HL-60 (cell line): ENCODE results near the gene PCDH15.

Experiments used
- DNase-seq, 2 experiments: peaks; one replicate each; pipeline ENCODE4 v3.0.0-alpha.2; 2010 to 2020; ENCODE audit warnings: low read depth in 1 of 2, low spot score in 1 of 2
- H3K27ac ChIP-seq: fragments of 250-450 bp; sonication (Bioruptor Pico); replicated peaks from 2 replicates; pipeline ENCODE4 v1.5.1; 2020; ENCODE audit warnings: mild to moderate bottlenecking, moderate library complexity
- H3K27me3 ChIP-seq: fragments of 250-450 bp; sonication (Bioruptor Pico); 2 replicates; pipeline ENCODE4 v1.5.1; 2021; ENCODE audit warnings: mild to moderate bottlenecking, moderate library complexity; ENCODE audit not compliant: insufficient read depth, poor library complexity, severe bottlenecking
- H3K4me3 ChIP-seq: replicated peaks from 2 replicates; pipeline ENCODE4 v1.5.1; 2011; ENCODE audit warnings: mild to moderate bottlenecking, control low read depth, low read length; ENCODE audit not compliant: insufficient read depth
- GABPA ChIP-seq: IDR thresholded peaks from 2 replicates; pipeline ENCODE4 v1.6.1; 2012; ENCODE audit warnings: low read depth
- POLR2AphosphoS5 ChIP-seq: IDR thresholded peaks from 2 replicates; pipeline ENCODE4 v1.6.1; 2012; ENCODE audit warnings: low read depth
- SPI1 ChIP-seq: IDR thresholded peaks from 2 replicates; pipeline ENCODE4 v1.6.1; 2012; ENCODE audit warnings: low read depth, mild to moderate bottlenecking, borderline replicate concordance
- TF ChIP-seq, protein P1 (sequence below): IDR thresholded peaks from one replicate; pipeline ENCODE4 v1.5.1; 2011; ENCODE audit warnings: low read length, control low read depth, inconsistent platforms; ENCODE audit not compliant: insufficient read depth
- TF ChIP-seq, protein P2 (sequence below): IDR thresholded peaks from 2 replicates; pipeline ENCODE4 v1.6.1; 2012; ENCODE audit warnings: low read depth; ENCODE audit not compliant: insufficient replicate concordance

The PCDH15 gene

DNA sequence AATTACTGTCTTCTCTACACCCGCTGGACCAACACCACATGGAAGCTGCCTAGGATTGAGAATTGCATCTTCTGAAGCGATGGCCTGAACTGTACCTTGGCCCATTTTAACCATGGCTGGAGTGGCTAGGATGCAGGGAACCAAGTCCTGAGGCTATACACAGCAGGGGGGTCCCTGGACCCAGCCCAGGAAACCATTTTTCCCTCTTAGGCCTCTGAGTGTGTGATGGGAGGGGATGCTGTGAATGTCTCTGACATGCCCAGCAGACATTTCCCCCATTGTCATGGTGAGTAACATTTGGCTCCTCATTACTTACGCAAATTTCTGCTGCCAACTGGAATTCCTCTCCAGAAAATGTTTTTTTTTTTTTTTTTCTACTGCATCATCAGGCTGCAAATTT, 822.7 kb downstream of the PCDH15 start:
- Histone ChIP-seq H3K27ac (no peak overlapping the region), H3K27me3 (no peaks in the 10 kb centered on the region), H3K4me3 (no peak overlapping the region)
- no peak for TF ChIP-seq POLR2AphosphoS5
- no peak for TF ChIP-seq SPI1
- TF ChIP-seq, protein P1, sequence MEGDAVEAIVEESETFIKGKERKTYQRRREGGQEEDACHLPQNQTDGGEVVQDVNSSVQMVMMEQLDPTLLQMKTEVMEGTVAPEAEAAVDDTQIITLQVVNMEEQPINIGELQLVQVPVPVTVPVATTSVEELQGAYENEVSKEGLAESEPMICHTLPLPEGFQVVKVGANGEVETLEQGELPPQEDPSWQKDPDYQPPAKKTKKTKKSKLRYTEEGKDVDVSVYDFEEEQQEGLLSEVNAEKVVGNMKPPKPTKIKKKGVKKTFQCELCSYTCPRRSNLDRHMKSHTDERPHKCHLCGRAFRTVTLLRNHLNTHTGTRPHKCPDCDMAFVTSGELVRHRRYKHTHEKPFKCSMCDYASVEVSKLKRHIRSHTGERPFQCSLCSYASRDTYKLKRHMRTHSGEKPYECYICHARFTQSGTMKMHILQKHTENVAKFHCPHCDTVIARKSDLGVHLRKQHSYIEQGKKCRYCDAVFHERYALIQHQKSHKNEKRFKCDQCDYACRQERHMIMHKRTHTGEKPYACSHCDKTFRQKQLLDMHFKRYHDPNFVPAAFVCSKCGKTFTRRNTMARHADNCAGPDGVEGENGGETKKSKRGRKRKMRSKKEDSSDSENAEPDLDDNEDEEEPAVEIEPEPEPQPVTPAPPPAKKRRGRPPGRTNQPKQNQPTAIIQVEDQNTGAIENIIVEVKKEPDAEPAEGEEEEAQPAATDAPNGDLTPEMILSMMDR, result no peak
- TF ChIP-seq GABPA, result no peak
- no peak for DNase-seq

DNA sequence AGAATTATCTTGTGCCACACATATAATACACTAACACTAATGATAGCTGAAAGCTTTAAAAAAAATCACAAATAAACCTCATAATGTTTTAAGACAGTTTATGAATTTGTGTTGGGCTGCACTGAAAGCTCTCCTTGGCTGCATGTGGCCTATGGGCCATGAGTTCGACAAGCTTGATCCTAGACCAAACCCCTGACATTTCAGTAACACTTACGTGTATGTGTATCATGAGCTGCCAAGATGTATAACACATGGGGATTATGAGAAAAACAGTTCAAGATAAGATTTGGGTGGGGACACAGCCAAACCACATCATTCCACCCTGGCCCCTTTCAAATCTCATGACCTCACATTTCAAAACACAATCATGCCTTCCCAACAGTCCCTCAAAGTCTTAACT, 823.8 kb downstream of the PCDH15 start:
- Histone ChIP-seq H3K27ac (no peak overlapping the region), H3K27me3 (no peaks in the 10 kb centered on the region)
- TF ChIP-seq GABPA, result no peak
- TF ChIP-seq POLR2AphosphoS5, result no peak
- TF ChIP-seq, protein P2, sequence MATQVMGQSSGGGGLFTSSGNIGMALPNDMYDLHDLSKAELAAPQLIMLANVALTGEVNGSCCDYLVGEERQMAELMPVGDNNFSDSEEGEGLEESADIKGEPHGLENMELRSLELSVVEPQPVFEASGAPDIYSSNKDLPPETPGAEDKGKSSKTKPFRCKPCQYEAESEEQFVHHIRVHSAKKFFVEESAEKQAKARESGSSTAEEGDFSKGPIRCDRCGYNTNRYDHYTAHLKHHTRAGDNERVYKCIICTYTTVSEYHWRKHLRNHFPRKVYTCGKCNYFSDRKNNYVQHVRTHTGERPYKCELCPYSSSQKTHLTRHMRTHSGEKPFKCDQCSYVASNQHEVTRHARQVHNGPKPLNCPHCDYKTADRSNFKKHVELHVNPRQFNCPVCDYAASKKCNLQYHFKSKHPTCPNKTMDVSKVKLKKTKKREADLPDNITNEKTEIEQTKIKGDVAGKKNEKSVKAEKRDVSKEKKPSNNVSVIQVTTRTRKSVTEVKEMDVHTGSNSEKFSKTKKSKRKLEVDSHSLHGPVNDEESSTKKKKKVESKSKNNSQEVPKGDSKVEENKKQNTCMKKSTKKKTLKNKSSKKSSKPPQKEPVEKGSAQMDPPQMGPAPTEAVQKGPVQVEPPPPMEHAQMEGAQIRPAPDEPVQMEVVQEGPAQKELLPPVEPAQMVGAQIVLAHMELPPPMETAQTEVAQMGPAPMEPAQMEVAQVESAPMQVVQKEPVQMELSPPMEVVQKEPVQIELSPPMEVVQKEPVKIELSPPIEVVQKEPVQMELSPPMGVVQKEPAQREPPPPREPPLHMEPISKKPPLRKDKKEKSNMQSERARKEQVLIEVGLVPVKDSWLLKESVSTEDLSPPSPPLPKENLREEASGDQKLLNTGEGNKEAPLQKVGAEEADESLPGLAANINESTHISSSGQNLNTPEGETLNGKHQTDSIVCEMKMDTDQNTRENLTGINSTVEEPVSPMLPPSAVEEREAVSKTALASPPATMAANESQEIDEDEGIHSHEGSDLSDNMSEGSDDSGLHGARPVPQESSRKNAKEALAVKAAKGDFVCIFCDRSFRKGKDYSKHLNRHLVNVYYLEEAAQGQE, result no peak
- TF ChIP-seq, protein P1, result no peak
- TF ChIP-seq SPI1, result no peak

DNA sequence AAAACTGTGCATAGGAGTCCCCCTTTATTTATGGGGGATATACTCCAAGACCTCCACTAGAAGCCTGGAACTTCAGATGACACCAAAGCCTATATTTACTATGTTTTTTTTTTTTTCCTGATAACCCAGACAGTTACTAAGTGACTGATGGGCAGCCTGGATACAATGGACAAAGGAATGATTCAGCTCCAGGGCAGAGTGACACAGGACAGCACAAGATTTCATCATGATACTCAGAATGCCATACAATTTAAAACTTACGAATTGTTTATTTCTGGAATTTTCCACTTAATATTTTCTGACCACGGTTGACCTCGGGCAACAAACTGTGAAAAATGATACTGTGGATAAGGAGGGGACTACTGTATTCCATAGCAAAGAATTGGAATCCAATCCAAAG, 843.6 kb downstream of the PCDH15 start:
- Histone ChIP-seq H3K27ac (no peak overlapping the region), H3K4me3 (no peak overlapping the region), H3K27me3 (no peaks in the 10 kb centered on the region)
- no peak for DNase-seq
- TF ChIP-seq SPI1 (no peak), POLR2AphosphoS5 (no peak), GABPA (no peak)
- TF ChIP-seq, protein P1, result no peak
- TF ChIP-seq, protein P2, result no peak

More for the DNA sequence above, 823.8 kb downstream of the PCDH15 start:
- no peak overlapping the region for H3K4me3 ChIP-seq
- DNase-seq, result no peak

DNA sequence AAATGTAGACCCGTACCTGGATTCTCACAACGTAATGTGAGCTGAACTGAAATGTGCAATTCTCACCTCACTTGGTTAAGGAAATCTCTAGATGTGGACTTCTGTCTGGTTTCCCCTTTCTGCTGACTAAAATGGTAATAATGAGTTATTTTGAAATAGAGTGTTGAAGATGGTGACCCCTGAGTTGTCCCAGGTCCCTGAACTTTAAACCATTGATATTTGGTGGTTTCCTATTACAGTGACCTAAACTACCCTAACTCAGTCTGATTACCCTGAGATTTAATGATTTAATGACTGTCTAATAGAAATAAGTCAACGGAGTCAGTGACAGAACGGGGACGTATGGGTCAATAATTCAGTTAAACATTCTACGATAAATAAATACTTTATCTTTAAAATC, 845.9 kb downstream of the PCDH15 start:
- Histone ChIP-seq H3K27ac (no peak overlapping the region), H3K4me3 (no peak overlapping the region), H3K27me3 (no peaks in the 10 kb centered on the region)
- no peak for DNase-seq
- no peak for TF ChIP-seq SPI1
- TF ChIP-seq, protein P1, result no peak
- no peak for TF ChIP-seq GABPA
- TF ChIP-seq POLR2AphosphoS5, result no peak
- TF ChIP-seq, protein P2, result no peak
